ENCODE data around the gene RASSF5.
A peak's percentile ranks its signal among the peaks of the same experiment; 100 is the strongest.

The RASSF5 gene

DNA sequence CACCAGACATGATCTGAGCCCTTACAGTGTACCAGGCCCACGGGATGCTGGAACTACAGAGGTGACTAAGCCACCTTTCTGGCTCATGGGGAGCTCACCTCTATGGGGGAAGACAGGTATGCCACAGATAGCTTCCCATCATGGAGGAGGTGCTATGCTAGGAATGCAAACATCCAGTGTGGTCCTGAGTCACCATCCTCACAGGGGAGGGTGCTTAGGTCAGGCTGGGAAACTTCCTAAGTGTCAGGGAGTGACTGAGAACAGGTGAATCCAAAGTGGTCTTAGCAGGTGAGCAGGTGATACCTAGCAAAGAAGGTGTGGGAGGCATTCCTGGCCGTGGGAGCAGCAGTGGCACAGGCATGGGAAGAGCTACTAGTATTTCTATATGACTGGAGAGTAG, 8.6 kb upstream of the RASSF5 start:
- no peak for DNase-seq

DNA sequence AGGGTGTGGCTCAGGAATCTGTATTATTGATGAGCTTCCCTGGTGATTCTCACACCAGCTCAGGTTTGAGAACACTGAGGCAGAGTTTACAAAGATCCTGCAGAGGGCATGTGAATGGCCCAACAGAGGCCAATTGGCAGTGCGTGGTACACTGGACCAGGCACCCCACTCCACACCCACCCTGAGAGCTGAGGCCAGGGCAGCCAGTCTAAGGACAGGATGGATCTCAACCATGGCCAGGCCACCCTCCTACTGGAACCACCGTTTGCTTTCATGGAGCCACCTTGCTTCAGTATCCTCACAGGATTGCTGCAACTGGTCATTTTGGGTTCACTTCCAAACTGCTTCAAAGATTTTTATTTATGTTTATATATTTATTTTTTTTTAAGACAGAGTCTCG, 7.3 kb upstream of the RASSF5 start:
- DNase-seq: no peak

DNA sequence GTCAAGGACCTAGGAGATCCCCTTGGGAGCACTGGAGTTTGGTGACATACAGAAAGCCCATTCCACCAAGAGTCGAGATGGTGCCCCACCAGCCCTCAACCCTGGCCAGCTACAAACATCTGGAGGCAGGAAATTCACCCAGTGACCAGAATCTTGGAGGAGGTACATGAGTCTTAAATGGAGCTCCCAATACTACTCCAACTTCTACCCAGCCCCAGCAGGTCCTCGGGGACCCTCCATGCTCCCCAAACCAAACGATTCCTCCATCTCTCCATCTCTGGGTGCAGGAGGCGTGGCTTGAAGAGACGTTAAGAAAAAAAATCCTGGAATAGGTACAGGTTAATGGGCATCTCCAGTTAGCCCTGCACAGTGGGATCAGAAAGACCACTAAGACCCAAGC, 5.5 kb upstream of the RASSF5 start:
- no peak for DNase-seq

GRCh38 chr1:206502403-206502802, 4.9 kb upstream of the RASSF5 start:
- no peak for DNase-seq

- no peak for DNase-seq
Measured at GRCh38 chr1:206502812-206503211, 4.5 kb upstream of the RASSF5 start.

DNA sequence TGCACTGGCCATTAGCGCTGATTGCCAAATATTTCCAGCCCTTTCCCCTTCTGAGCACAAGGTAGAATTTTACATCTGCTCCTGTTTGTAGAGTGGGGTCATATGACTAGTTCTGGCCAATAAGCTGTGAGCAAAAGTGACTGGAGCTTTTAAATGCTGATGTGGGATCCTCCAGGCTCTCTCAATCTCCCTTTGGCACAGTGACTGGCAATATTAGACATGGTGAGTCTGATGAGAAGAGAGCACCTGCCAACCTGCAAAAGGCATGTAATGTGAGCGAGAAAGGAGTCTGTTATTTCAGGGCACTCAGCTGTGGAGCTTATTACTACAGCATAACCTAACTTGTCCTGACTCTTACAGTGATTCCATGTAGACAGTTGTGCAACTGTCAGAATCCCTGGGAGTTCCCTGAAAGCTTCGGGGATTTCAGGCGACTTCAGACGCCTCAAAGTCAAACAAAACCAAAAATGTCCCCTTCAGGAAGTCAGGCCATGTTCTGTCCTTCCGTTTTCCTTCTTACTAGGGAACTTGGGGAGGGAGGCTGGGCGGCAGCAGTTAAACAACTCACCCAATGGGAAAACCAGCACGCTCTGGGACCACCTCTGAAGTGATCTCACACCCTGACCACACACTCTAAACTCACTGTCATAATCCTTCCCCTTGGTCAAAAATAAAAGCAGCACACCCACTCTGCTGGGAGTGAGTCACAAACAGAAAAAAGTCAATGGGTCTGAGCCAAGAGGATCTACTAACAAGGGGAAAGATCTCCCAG, 3.6 kb upstream of the RASSF5 start:
- DNase-seq: peak in 1 of 2 experiments; percentile 16

- no peak for DNase-seq
Measured at GRCh38 chr1:206504363-206504713, 3.0 kb upstream of the RASSF5 start.

- DNase-seq: peak in 1 of 2 experiments; percentile 20
Measured at GRCh38 chr1:206505702-206506355, 1.5 kb upstream of the RASSF5 start.

DNA sequence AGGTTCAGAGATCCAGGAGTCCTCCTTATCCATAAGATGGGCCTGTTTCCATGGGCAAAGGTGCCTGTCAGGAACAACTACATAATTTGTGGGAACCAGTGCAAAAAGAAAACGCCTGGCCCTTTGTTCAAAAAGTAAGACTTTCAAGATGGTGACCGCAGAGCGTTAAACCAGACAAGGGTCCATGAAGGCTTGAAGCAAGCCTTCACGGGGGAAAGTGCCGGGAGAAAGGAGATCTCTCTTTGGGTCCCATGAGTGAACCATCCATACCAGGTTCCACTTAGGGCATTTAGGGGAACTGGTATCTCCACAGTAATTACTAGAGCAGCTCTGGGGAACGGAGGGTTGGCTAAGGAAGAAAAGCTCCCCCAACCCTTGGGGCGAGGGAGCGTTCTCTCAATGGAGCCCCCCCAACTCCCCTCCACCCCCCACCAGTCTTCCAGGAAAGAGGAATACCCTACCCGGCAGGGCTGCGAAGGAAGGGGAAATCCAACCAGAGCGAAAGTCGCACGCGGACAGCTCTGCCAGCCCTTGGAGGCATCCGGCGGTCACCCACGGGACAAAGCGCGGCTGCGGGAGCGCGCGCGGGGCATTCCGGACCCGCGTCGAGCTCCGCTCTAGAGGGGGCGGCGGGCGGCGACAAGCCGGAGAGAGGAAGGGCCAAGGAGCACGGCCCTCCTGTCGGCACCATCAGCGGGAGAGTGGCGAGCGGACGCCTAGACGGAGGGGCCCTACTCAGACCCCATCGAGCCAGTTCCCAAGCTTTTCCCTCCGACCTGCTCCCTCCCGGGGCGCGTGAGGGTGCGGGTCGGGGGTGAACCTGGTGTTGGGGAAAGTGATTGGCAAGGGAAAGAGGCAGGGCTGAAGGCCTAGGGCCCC, 687 bp upstream of the RASSF5 start:
- no peak for DNase-seq

GRCh38 chr1:206508130-206508889, 979 bp downstream of the RASSF5 start:
- DNase-seq: no peak

DNA sequence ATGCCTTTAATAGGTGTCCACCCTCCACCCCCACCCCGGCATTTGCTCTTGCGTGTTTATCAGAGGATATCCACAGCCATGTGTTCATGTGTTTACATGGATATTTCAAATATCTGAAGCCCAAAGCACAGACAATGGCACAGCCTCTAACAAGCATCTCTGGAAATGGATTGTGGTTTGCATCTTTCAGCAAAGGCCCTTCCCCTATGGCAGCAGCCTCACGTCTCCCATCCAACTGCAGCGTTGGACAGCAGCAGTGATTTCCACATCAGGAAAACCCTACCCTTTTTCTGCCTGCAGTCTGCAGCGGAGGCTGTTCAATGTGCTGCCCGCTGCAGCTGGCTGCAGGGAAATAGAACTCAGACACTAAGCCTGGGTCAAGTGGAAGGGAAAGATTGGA, 1.6 kb downstream of the RASSF5 start:
- DNase-seq: no peak

GRCh38 chr1:206509612-206510257, 2.4 kb downstream of the RASSF5 start:
- no peak for DNase-seq

- DNase-seq: peak in 1 of 2 experiments; percentile 26
Measured at GRCh38 chr1:206510371-206510770, 3.0 kb downstream of the RASSF5 start.

- no peak for DNase-seq
Measured at GRCh38 chr1:206511362-206512057, 4.2 kb downstream of the RASSF5 start.

DNA sequence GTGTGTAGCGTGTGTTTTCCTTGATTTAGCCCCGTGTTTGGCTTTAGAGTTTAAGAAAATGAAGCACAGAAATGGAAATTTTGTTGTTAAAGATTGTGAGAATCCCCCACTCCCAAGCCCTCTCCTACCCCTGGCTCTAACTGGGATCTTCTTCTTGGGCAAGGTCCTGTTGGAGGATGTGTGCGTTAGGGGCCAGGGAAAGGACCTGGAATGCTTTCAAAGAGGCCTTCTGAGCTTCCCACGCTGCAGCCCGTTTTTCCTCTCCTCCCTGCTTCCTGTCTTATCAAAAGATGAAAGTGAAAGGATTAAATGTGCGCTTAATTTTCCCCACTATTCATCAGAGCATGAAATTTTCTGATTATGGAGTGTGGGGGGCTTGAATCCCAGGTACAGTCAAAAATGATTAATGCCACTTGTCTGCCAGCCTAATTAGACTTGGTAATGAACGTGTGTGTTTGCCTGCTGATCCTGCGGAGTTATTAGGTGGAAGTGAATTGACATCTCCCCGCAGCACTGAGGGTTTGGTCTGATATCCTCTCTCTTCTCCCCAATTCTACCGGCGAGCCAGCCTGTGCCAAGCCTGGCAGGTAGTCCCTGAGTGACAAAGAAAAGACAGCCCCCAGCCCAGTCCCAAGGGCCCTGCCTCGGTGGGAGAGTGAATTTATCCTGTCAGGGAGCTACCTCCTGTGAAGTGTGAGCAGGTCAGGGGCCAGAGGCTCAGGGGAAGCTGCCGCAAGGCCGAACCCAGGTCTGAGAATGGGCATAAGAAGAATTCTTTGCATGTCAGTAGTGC, 4.9 kb downstream of the RASSF5 start:
- no peak for DNase-seq

DNA sequence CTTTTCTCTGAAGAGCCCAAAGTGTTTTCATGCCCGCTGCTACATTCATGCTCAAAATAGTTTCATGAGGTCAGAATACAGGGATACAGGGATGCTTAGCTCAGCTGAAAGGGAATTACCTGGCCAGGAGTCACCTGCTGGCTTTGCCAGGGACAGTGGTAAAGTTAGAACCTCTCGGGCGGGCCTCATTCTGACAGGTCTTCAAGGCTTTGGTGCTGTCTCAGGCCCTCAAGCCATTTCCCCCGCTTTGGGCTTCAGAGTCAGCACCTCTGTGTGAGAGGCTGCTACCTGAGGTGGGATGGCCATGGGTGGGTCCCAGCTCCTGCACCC, 5.5 kb downstream of the RASSF5 start:
- no peak for DNase-seq

DNA sequence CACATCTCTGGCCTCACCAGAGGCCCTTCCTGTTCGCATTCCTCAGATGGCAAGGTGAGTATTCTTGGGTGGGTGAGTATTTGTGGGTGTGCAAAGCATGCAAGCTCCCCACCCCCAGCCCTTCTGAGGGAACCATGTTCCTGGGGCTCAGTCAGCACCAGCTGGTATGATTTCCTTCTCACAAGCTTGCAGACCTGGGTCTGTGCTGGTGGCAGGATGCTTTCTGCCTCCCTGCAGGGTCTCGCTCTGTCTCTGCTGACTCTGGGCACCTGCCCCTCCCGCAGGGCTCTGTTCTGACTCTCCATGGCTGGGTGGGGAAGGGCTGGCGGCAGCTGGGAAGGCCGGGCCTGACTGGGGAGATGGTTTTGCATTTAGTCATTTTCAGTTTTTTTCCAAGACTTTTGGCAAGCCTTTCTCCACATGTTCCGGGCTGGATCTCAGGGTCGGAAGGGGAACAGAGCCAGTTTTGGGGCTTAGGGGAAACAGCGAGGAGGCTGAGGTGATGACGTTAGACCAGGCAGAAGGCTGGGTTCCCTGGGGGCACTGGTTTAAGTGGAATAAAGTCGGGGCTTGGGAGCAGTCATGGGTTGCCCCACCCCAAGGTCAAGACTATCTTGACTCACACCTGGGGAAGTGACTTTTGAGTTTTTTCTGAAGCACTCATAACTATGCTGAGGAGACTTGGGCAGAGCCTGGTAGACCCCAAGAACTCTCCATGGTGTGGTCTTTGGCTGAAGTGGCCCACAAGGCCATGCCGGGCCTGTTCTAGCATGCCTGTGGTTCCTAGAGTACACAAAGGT, 6.2 kb downstream of the RASSF5 start:
- no peak for DNase-seq

DNA sequence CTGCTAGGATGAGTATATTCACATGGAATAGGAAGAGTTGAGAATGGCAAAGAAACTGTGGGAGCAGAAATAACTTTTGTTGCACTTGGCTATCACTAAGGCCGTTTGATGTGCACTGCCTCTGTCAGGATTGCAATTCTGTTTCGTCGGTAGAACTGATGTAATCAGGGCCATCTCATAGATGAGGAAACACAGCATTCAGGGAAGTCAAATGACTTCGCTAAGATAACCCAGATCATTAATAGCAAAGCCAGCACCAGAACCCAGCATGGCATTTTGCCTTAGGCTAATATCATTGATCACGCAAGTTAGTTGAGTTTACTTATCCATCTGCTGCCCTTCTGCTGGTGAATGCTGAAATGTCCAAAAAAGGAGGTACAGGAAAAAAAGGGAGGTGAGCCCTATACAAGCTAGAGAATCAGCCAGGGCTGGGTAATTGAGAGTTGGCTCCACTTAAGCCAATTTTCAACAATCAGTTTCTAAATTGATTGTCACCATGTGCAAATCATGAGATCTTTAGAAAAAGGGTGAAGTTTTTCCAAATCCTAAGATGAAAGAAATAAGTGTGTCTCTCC, 7.6 kb downstream of the RASSF5 start:
- no peak for DNase-seq

- DNase-seq: no peak
Measured at GRCh38 chr1:206516728-206516990, 9.3 kb downstream of the RASSF5 start.

GRCh38 chr1:206517784-206518183, 10.5 kb downstream of the RASSF5 start:
- peak; percentile 67 to 88 for DNase-seq
